Stimulated activated naive CD8-positive, alpha-beta T cell treated with anti-CD3 and anti-CD28 coated beads, Interleukin-15, amount 100 ng/mL, for 72 hours (primary cell): Measurements from ENCODE around the gene ADK.
A peak's percentile ranks its signal among the peaks of the same experiment; 100 is the strongest.

Experiments
- ATAC-seq: fragments of 150-1000 bp; cut with Tn5 transposase; 2 replicates; pipeline ENCODE4 v1.10.0; 2021; ENCODE audit warnings: mild to moderate bottlenecking, moderate library complexity
- DNase-seq, 2 donors: peaks; one replicate each; pipeline ENCODE4 v3.0.0; 2021 to 2022
- H3K27ac Mint-ChIP-seq, 2 donors: one replicate each; pipeline ENCODE4 v1.8.0; 2022; ENCODE audit warnings: mild to moderate bottlenecking in 2 of 2, mixed read lengths in 2 of 2, moderate library complexity in 2 of 2
- H3K27me3 Mint-ChIP-seq: one replicate; pipeline ENCODE4 v1.8.0; 2022; ENCODE audit warnings: mixed read lengths
- H3K4me1 Mint-ChIP-seq: one replicate; pipeline ENCODE4 v1.8.0; 2022; ENCODE audit warnings: mild to moderate bottlenecking, mixed read lengths
- H3K4me3 Mint-ChIP-seq, 2 donors: one replicate each; pipeline ENCODE4 v1.8.0; 2022; ENCODE audit warnings: mild to moderate bottlenecking in 2 of 2, mixed read lengths in 2 of 2, moderate library complexity in 1 of 2
- H3K9me3 Mint-ChIP-seq, 2 donors: one replicate each; pipeline ENCODE4 v1.8.0; 2022; ENCODE audit warnings: mixed read lengths in 2 of 2

Gene ADK

GRCh38 chr10:74582566-74582965 is 431.5 kb downstream of the ADK start:
- no peak for ATAC-seq
- no peak for DNase-seq
- H3K27me3 Mint-ChIP-seq: no peaks in the 10 kb centered on the region
- peaks cover 51% of the 10 kb centered on the region for H3K4me1 Mint-ChIP-seq
- H3K4me3 Mint-ChIP-seq: no peak overlapping the region
- no peak overlapping the region for H3K27ac Mint-ChIP-seq
- H3K9me3 Mint-ChIP-seq: peaks cover 10 to 15% of the 10 kb centered on the region in 2 donors

- ATAC-seq (peak; percentile 89), DNase-seq (peak; percentile 60 to 61)
- Mint-ChIP-seq H3K27me3 (no peaks in the 10 kb centered on the region), H3K27ac (peak overlapping the region; percentile 91 to 92), H3K9me3 (peaks cover 8 to 12% of the 10 kb centered on the region in 2 donors), H3K4me1 (peaks cover 79% of the 10 kb centered on the region), H3K4me3 (peak overlapping the region; percentile 68 to 79)
These were observed 434.4 kb downstream of the ADK start for GRCh38 chr10:74585231-74586087.

GRCh38 chr10:74586088-74586585 is 435.1 kb downstream of the ADK start:
- Mint-ChIP-seq H3K27ac (peak overlapping the region; percentile 91 to 92), H3K9me3 (peaks cover 4 to 6% of the 10 kb centered on the region in 2 donors), H3K4me1 (peaks cover 76% of the 10 kb centered on the region), H3K27me3 (no peaks in the 10 kb centered on the region), H3K4me3 (peak overlapping the region; percentile 68 to 79)
- peak; percentile 32 to 43 for DNase-seq
- ATAC-seq: peak; percentile 44

- H3K4me3 Mint-ChIP-seq: peak overlapping the region; percentile 21 to 33
These were observed 436.3 kb downstream of the ADK start for GRCh38 chr10:74587109-74587854.

GRCh38 chr10:74589226-74589673 is 438.2 kb downstream of the ADK start:
- Mint-ChIP-seq H3K4me1 (peaks cover 66% of the 10 kb centered on the region), H3K27ac (peak overlapping the region; percentile 52 to 95), H3K4me3 (peak overlapping the region; percentile 30 to 73), H3K9me3 (no peaks in the 10 kb centered on the region), H3K27me3 (no peaks in the 10 kb centered on the region)
- DNase-seq (peak; percentile 70 to 82), ATAC-seq (peak; percentile 78)

More at GRCh38 chr10:74587109-74587854, 436.3 kb downstream of the ADK start:
- no peak for ATAC-seq
- Mint-ChIP-seq H3K27ac (peak overlapping the region in 1 of 2 donors; percentile 75), H3K9me3 (no peaks in the 10 kb centered on the region), H3K27me3 (no peaks in the 10 kb centered on the region), H3K4me1 (peaks cover 70% of the 10 kb centered on the region)
- no peak for DNase-seq

- H3K9me3 Mint-ChIP-seq: no peaks in the 10 kb centered on the region
- H3K4me1 Mint-ChIP-seq: peaks cover 60% of the 10 kb centered on the region
- ATAC-seq (no peak), DNase-seq (no peak)
- peak overlapping the region in 1 of 2 donors; percentile 68 for H3K27ac Mint-ChIP-seq
- no peaks in the 10 kb centered on the region for H3K27me3 Mint-ChIP-seq
- peak overlapping the region in 1 of 2 donors; percentile 73 for H3K4me3 Mint-ChIP-seq
These were observed 438.8 kb downstream of the ADK start for GRCh38 chr10:74589851-74590250.

GRCh38 chr10:74593470-74593869 is 442.4 kb downstream of the ADK start:
- Mint-ChIP-seq H3K27ac (peak overlapping the region in 1 of 2 donors; percentile 6), H3K4me1 (peaks cover 42% of the 10 kb centered on the region), H3K27me3 (no peaks in the 10 kb centered on the region), H3K4me3 (no peak overlapping the region), H3K9me3 (no peaks in the 10 kb centered on the region)
- DNase-seq (no peak), ATAC-seq (no peak)

DNA sequence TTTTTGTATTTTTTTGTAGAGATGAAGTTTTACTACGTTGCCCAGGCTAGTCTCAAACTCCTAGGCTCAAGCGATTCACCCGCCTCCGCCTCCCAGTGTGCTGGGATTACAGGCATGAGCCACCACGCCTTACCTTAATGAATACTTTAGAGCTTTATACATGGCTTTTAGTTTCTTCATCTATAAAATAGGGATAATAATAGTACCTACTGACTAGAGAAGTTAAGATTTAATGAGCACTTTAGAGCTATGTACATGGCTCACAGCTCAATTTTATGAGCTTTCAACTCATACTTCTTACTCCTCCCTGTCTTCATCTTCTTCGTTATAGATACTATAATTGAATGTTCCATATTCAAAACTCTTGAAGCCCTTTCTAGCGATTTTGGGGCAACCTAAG is 445.7 kb downstream of the ADK start:
- H3K4me3 Mint-ChIP-seq: no peak overlapping the region
- DNase-seq: no peak
- no peaks in the 10 kb centered on the region for H3K27me3 Mint-ChIP-seq
- no peak overlapping the region for H3K27ac Mint-ChIP-seq
- no peak for ATAC-seq
- H3K4me1 Mint-ChIP-seq: peaks cover 27% of the 10 kb centered on the region
- H3K9me3 Mint-ChIP-seq: no peaks in the 10 kb centered on the region

DNA sequence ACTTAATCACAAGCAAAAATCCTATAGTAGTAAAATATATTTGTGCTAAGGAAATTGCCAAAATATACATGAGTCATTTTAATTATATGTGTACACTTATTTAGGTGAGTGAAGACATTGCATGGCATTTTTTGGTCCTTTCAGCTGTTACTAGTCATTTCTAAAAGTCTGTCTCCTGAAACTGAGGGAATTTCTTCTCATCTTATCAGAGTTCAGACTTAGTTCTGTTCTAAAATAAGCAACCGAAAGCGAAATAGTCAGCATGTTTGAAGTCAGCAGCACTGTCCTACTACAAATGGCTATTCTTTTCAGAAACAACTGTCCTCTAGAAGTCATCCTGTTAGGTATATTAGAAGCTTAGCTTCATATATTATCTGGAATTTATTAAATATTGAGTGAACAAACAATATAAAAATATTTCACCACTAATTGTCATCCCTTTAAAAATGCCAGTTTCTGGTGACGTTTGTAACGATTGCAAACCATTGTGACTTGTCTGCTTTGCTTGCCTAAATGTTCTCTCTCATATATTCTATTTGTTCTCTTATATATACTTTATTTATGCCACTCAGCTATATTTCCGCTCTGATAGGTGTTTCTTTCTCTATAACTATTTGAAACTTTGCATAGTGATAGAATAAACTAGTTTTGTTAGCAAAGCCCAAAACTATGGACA is 448.0 kb downstream of the ADK start:
- Mint-ChIP-seq H3K27me3 (no peaks in the 10 kb centered on the region), H3K4me3 (no peak overlapping the region)

GRCh38 chr10:74599672-74600071 is 448.7 kb downstream of the ADK start:
- Mint-ChIP-seq H3K27me3 (no peaks in the 10 kb centered on the region), H3K4me3 (no peak overlapping the region), H3K4me1 (peaks cover 17% of the 10 kb centered on the region), H3K9me3 (peaks cover 5 to 9% of the 10 kb centered on the region in 2 donors), H3K27ac (no peak overlapping the region)
- no peak for ATAC-seq
- no peak for DNase-seq

More for the DNA sequence above, 448.0 kb downstream of the ADK start:
- Mint-ChIP-seq H3K27ac (no peak overlapping the region), H3K9me3 (peaks cover 5% of the 10 kb centered on the region in 2 donors), H3K4me1 (peaks cover 17% of the 10 kb centered on the region)
- DNase-seq (no peak), ATAC-seq (no peak)

DNA sequence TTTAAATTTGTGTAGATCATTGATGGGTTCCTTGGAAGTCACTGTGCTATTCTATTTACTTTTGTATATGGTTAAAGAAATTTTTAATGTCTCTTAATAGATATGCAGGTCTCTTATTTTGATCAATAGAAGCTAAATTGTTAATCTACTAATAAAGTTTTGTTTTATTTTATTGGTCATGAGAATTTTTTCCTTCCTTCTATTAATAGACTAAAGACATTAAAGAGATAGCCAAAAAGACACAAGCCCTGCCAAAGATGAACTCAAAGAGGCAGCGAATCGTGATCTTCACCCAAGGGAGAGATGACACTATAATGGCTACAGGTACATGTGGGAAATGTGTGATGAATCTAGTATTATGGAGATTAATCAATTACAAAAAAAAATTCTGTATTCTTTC is 449.1 kb downstream of the ADK start:
- peaks cover 17% of the 10 kb centered on the region for H3K4me1 Mint-ChIP-seq
- H3K27ac Mint-ChIP-seq: no peak overlapping the region
- DNase-seq: no peak

DNA sequence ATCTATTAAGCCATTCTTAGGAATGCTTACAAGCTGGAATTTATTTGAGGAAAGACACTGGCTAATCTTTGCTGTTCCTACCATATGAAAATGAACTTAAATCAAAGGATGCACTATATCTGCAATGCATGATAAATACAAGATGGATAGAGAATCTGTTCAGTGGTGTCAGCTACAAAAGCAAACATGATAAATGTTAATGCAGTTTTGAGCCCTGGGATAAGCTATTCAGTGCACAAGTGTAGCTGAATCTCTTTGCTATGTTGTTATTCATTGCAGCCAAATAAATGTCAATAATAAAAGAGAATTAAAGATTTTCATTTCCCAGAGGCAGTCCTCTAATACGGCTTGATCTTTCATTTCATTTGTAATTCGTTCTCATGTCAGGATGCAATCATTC is 451.6 kb downstream of the ADK start:
- H3K4me3 Mint-ChIP-seq: no peak overlapping the region
- H3K27ac Mint-ChIP-seq: no peak overlapping the region
- H3K9me3 Mint-ChIP-seq: peaks cover 5 to 9% of the 10 kb centered on the region in 2 donors
- H3K4me1 Mint-ChIP-seq: peaks cover 12% of the 10 kb centered on the region
- H3K27me3 Mint-ChIP-seq: no peaks in the 10 kb centered on the region
- DNase-seq: no peak
- ATAC-seq: no peak

More for the DNA sequence above, 449.1 kb downstream of the ADK start:
- Mint-ChIP-seq H3K4me3 (no peak overlapping the region), H3K9me3 (peaks cover 5 to 9% of the 10 kb centered on the region in 2 donors), H3K27me3 (no peaks in the 10 kb centered on the region)
- no peak for ATAC-seq

DNA sequence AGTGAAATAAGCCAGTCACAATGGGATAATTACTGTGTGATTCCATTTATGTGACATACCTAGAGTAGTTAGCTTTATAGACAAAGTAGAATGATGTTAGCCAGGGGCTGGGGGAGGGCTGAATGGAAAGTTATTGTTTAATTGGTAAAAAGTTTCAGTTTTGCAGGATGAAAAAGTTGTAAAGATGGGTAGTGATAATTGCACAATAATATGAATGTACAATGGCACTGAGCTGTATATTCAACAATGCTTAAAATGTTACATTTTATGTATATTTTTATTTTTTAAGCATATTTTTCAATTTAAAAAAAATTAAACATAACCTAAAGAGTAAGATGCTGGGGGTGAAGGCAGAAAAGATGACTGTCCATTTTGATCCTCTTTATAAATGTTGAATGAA is 459.3 kb downstream of the ADK start:
- ATAC-seq (no peak), DNase-seq (no peak)
- Mint-ChIP-seq H3K9me3 (no peaks in the 10 kb centered on the region), H3K27ac (no peak overlapping the region), H3K27me3 (no peaks in the 10 kb centered on the region), H3K4me1 (no peaks in the 10 kb centered on the region), H3K4me3 (no peak overlapping the region)

GRCh38 chr10:74612195-74612594 is 461.2 kb downstream of the ADK start:
- DNase-seq (no peak), ATAC-seq (no peak)
- no peaks in the 10 kb centered on the region for H3K4me1 Mint-ChIP-seq
- H3K27me3 Mint-ChIP-seq: no peaks in the 10 kb centered on the region
- no peak overlapping the region for H3K4me3 Mint-ChIP-seq
- no peak overlapping the region for H3K27ac Mint-ChIP-seq
- H3K9me3 Mint-ChIP-seq: no peaks in the 10 kb centered on the region

- Mint-ChIP-seq H3K4me1 (no peaks in the 10 kb centered on the region), H3K27ac (no peak overlapping the region), H3K9me3 (peaks cover 18 to 32% of the 10 kb centered on the region in 2 donors)
These were observed 469.6 kb downstream of the ADK start for GRCh38 chr10:74620626-74621025.

More at GRCh38 chr10:74620626-74621025, 469.6 kb downstream of the ADK start:
- Mint-ChIP-seq H3K27me3 (no peaks in the 10 kb centered on the region), H3K4me3 (no peak overlapping the region)
- ATAC-seq (no peak), DNase-seq (no peak)
